DND-41 (cell line): Measurements from ENCODE around the gene GPC6.

ENCODE experiments used
- CTCF ChIP-seq: IDR thresholded peaks from 2 replicates; pipeline ENCODE4 v1.5.1; 2012; ENCODE audit warnings: borderline replicate concordance, low read length, moderate library complexity, mild to moderate bottlenecking; ENCODE audit not compliant: poor library complexity, severe bottlenecking; ENCODE audit errors: extremely low read depth
- EZH2 ChIP-seq: IDR thresholded peaks from 3 replicates; pipeline ENCODE4 v1.6.1; 2012; ENCODE audit warnings: borderline replicate concordance, low read depth, mild to moderate bottlenecking, moderate library complexity, low read length, inconsistent platforms; ENCODE audit not compliant: severe bottlenecking

DNA sequence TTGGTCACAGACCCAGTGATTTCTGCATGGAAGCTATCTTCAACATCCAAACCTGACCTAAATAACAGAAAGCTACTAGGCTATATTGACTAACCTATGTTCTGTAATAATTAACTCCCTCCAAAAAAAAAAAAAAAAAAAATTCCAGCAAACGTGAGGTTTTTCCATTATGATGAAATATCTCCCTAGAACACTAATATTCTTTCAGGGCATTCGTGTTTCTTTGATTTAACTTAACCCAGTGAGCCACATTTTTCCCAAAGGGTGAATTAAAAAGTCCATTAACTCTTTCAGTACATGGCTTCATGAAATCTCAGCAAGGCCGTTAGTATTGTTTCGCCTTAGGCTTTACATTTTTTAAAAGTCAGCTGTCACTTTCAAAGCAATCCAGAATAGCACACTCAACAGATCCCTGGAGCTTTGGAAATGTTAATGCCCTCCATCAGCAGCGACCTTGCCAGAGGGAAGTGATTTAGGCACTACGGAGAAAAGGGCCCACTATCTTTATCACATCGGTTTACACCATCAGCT is 1077.1 kb downstream of the GPC6 start:
- TF ChIP-seq CTCF (no peak), EZH2 (no peak)
